Measurements from ENCODE around the gene ADORA1.
A peak's percentile ranks its signal among the peaks of the same experiment; 100 is the strongest.

The ADORA1 gene

DNA sequence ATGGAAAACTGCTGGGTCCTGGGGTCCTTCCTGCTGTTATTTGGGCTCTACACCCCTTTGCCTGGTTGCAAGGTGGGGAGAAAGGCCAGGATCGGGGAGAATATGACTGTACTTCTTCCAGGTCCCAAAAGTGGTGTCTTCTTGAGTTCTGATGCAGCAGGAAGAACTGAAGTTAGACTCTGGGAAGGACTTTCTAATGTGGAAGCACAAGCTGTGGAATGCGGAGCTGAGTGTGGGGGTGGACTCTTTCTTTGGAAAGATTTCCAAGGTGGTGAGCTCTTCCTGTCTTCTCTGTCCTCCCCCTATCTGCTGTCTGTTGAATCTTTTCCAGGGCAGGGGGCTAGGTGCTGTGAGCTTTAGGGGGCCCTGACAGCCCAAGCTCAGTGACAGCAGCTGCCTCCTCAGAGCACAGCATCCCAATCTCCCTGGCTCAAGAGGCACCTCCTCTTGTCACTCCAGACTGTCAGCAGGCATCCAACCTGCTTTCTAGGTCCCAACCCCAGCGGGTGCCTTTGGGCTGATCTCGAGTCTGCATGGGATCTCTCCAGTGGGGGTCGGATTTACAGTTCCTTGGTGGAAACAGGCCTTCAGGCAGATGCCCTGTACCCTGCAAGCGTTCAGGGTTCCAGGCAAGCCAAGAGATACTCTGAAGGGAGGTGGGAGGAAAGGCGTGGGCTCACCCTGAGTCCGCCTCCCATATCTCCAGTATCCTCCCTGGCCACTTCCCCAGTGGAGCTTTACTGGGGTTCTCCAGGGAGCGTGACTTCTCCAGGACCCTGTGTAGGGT lies 23.2 kb downstream of the ADORA1 start:
- Histone ChIP-seq H3K4me1 (ENCODE audit: control insufficient read depth, insufficient read depth, low read length) (peaks cover 9% of the 10 kb centered on the region; the same call in 1 of the 2 replicates), H3K9me3 (ENCODE audit: control insufficient read depth, insufficient read depth, low read depth, low read length) (no peaks in the 10 kb centered on the region), H3K27ac (ENCODE audit: extremely low read depth, low read depth, low read length) (no peak overlapping the region), H3K4me3 (ENCODE audit: low read depth, low read length) (no peak overlapping the region), H3K36me3 (ENCODE audit: control insufficient read depth in 2 of 2, insufficient read depth in 1 of 2, low read length in 2 of 2) (no peaks in the 10 kb centered on the region)
- CTCF ChIA-PET, result interaction anchor here (0.8 to 1.2 kb wide), 2 partner anchors 31 to 33 kb away, joined by 3 to 5 read pairs; no protein-coding TSS in a partner anchor
- POLR2A ChIA-PET, result interaction anchor here (0.5 kb wide), 1 partner anchor 45 kb away, joined by 3 read pairs; no protein-coding TSS in a partner anchor
- TF ChIP-seq SALL2 (tag by site-specific recombination; IDR thresholded peaks at IDR 0.05; ENCODE audit: borderline replicate concordance) (no peak), ZNF792 (tag by site-specific recombination; IDR thresholded peaks at IDR 0.05) (no peak), ZSCAN16 (tag by site-specific recombination; IDR thresholded peaks at IDR 0.05) (no peak), ZNF521 (tag by site-specific recombination; IDR thresholded peaks at IDR 0.05) (no peak), ZNF184 (tag by site-specific recombination; IDR thresholded peaks at IDR 0.05) (no peak), ZNF670 (tag by site-specific recombination; IDR thresholded peaks at IDR 0.05; ENCODE audit: low read depth) (no peak), ZXDB (tag by site-specific recombination; IDR thresholded peaks at IDR 0.05) (no peak), REPIN1 (tag by site-specific recombination; IDR thresholded peaks at IDR 0.05; ENCODE audit: low read depth) (no peak), ZNF549 (tag by site-specific recombination; IDR thresholded peaks at IDR 0.05) (no peak), ZNF660 (tag by site-specific recombination; IDR thresholded peaks at IDR 0.05) (no peak), ZNF391 (tag by site-specific recombination; IDR thresholded peaks at IDR 0.05; ENCODE audit: borderline replicate concordance, low read depth) (no peak), ZFHX2 (tag by site-specific recombination; conservative IDR thresholded peaks at IDR 0.05) (peak; percentile 59), ZEB2 (tag by site-specific recombination; IDR thresholded peaks at IDR 0.05) (no peak), GLIS2 (tag by site-specific recombination; IDR thresholded peaks at IDR 0.05) (0 out of 2 replicates have a peak, but pooled peaks have one; percentile 29), ZFP41 (tag by site-specific recombination; IDR thresholded peaks at IDR 0.05; ENCODE audit: borderline replicate concordance) (no peak), ZNF596 (tag by site-specific recombination; IDR thresholded peaks at IDR 0.05) (no peak), OSR2 (tag by site-specific recombination; IDR thresholded peaks at IDR 0.05) (no peak), ZNF23 (tag by site-specific recombination; IDR thresholded peaks at IDR 0.05; ENCODE audit: borderline replicate concordance) (no peak), ZNF302 (tag by site-specific recombination; IDR thresholded peaks at IDR 0.05; ENCODE audit: low read depth) (no peak), ZNF16 (tag by site-specific recombination; IDR thresholded peaks at IDR 0.05; ENCODE audit: low read depth) (no peak), ZNF571 (tag by site-specific recombination; IDR thresholded peaks at IDR 0.05) (no peak), ZNF423 (tag by site-specific recombination; IDR thresholded peaks at IDR 0.05) (no peak), ZNF548 (tag by site-specific recombination; IDR thresholded peaks at IDR 0.05) (no peak)
- TF ChIP-seq, protein P1, sequence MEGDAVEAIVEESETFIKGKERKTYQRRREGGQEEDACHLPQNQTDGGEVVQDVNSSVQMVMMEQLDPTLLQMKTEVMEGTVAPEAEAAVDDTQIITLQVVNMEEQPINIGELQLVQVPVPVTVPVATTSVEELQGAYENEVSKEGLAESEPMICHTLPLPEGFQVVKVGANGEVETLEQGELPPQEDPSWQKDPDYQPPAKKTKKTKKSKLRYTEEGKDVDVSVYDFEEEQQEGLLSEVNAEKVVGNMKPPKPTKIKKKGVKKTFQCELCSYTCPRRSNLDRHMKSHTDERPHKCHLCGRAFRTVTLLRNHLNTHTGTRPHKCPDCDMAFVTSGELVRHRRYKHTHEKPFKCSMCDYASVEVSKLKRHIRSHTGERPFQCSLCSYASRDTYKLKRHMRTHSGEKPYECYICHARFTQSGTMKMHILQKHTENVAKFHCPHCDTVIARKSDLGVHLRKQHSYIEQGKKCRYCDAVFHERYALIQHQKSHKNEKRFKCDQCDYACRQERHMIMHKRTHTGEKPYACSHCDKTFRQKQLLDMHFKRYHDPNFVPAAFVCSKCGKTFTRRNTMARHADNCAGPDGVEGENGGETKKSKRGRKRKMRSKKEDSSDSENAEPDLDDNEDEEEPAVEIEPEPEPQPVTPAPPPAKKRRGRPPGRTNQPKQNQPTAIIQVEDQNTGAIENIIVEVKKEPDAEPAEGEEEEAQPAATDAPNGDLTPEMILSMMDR (tag by site-specific recombination; IDR thresholded peaks at IDR 0.05), result no peak
- TF ChIP-seq, protein P2, sequence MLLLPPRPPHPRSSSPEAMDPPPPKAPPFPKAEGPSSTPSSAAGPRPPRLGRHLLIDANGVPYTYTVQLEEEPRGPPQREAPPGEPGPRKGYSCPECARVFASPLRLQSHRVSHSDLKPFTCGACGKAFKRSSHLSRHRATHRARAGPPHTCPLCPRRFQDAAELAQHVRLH (tag by site-specific recombination; IDR thresholded peaks at IDR 0.05), result no peak
- TF ChIP-seq, protein P3, sequence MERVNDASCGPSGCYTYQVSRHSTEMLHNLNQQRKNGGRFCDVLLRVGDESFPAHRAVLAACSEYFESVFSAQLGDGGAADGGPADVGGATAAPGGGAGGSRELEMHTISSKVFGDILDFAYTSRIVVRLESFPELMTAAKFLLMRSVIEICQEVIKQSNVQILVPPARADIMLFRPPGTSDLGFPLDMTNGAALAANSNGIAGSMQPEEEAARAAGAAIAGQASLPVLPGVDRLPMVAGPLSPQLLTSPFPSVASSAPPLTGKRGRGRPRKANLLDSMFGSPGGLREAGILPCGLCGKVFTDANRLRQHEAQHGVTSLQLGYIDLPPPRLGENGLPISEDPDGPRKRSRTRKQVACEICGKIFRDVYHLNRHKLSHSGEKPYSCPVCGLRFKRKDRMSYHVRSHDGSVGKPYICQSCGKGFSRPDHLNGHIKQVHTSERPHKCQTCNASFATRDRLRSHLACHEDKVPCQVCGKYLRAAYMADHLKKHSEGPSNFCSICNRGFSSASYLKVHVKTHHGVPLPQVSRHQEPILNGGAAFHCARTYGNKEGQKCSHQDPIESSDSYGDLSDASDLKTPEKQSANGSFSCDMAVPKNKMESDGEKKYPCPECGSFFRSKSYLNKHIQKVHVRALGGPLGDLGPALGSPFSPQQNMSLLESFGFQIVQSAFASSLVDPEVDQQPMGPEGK (tag by site-specific recombination; IDR thresholded peaks at IDR 0.05), result no peak
- TF ChIP-seq, protein P4, sequence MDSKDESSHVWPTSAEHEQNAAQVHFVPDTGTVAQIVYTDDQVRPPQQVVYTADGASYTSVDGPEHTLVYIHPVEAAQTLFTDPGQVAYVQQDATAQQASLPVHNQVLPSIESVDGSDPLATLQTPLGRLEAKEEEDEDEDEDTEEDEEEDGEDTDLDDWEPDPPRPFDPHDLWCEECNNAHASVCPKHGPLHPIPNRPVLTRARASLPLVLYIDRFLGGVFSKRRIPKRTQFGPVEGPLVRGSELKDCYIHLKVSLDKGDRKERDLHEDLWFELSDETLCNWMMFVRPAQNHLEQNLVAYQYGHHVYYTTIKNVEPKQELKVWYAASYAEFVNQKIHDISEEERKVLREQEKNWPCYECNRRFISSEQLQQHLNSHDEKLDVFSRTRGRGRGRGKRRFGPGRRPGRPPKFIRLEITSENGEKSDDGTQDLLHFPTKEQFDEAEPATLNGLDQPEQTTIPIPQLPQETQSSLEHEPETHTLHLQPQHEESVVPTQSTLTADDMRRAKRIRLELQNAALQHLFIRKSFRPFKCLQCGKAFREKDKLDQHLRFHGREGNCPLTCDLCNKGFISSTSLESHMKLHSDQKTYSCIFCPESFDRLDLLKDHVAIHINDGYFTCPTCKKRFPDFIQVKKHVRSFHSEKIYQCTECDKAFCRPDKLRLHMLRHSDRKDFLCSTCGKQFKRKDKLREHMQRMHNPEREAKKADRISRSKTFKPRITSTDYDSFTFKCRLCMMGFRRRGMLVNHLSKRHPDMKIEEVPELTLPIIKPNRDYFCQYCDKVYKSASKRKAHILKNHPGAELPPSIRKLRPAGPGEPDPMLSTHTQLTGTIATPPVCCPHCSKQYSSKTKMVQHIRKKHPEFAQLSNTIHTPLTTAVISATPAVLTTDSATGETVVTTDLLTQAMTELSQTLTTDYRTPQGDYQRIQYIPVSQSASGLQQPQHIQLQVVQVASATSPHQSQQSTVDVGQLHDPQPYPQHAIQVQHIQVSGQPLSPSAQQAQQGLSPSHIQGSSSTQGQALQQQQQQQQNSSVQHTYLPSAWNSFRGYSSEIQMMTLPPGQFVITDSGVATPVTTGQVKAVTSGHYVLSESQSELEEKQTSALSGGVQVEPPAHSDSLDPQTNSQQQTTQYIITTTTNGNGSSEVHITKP (tag by site-specific recombination; IDR thresholded peaks at IDR 0.05), result no peak
- TF ChIP-seq, protein P5, sequence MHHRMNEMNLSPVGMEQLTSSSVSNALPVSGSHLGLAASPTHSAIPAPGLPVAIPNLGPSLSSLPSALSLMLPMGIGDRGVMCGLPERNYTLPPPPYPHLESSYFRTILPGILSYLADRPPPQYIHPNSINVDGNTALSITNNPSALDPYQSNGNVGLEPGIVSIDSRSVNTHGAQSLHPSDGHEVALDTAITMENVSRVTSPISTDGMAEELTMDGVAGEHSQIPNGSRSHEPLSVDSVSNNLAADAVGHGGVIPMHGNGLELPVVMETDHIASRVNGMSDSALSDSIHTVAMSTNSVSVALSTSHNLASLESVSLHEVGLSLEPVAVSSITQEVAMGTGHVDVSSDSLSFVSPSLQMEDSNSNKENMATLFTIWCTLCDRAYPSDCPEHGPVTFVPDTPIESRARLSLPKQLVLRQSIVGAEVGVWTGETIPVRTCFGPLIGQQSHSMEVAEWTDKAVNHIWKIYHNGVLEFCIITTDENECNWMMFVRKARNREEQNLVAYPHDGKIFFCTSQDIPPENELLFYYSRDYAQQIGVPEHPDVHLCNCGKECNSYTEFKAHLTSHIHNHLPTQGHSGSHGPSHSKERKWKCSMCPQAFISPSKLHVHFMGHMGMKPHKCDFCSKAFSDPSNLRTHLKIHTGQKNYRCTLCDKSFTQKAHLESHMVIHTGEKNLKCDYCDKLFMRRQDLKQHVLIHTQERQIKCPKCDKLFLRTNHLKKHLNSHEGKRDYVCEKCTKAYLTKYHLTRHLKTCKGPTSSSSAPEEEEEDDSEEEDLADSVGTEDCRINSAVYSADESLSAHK (tag by site-specific recombination; IDR thresholded peaks at IDR 0.05), result no peak

Measured in HEK293 (cell line).